ENCODE data around the gene SET. TPM values are rescaled to one million over a fixed set of nuclear protein-coding genes. Genes with fewer than 3 reads are reported as not detected.
A peak's percentile ranks its signal among the peaks of the same experiment; 100 is the strongest.
"Not testable (repeated sequence)": the region's sequence is repeated elsewhere in the genome, so short reads cannot be mapped to it uniquely, and the experiment has no call there.

The SET gene
- total RNA-seq, 2 donors from 2014 or later = 189 to 240 TPM

- peak; percentile 91 for DNase-seq (ENCODE audit: low spot score)
- intact Hi-C loops (cut with DNase I) = no loop called here
These were observed 4.5 kb upstream of the SET start for GRCh38 chr9:128684325-128685199.

GRCh38 chr9:128685636-128686489 is 3.2 kb upstream of the SET start:
- intact Hi-C loops (cut with DNase I) = no loop called here
- peak; percentile 50 for DNase-seq (ENCODE audit: low spot score)

GRCh38 chr9:128687453-128687852 is 1.6 kb upstream of the SET start:
- intact Hi-C loops (cut with DNase I) = no loop called here
- no peak for DNase-seq (ENCODE audit: low spot score)

- no peak for DNase-seq (ENCODE audit: low spot score)
- intact Hi-C loops (cut with DNase I) = no loop called here
These were observed 312 bp downstream of the SET start for GRCh38 chr9:128689293-128689774.

DNA sequence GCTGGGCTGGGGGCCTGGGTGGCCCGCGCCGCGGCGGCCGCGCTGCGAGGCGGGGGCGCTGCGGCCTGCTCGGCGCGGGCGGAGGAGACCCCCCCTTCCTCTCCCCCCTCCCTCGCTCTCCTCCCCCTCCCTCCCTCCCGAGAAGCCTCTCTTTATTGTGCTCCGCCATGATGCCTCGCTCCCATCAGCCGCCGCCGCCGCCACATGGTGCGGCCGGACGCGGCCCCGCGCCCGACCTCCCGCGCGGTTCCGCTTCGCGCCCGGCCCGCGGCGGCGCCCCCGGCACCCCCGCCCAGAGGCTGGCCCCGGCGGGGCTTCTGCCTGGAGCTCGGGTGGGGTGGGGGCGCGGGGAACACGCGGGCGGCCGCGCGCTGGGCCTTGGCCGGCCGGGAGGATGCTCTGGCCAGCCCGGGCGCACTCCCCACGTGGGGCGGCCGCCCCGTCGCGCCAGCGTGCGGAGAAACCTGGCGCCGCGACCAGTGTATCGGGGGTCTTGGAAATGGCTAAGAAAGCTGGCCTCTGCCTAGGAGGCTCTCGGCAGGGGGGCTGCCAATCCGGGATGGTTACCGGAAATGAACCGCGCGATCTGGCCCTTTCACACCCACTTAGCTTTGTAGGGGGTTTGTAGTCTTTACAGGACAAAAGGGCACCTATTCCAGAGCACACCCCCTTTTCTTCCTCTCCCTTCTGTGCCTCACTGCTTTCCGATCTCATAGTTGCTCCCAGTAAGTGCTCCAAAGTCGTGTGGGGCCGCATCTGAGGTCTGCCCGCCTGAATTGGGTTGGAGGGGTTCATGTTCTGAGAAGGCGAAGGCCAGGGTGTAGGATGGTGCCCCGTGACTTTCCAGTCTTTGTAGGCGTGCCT is 1.0 kb downstream of the SET start:
- intact Hi-C loops (cut with DNase I) = no loop called here
- DNase-seq (ENCODE audit: low spot score) = peak; percentile 79

- intact Hi-C loops (cut with DNase I) = no loop called here
These were observed 1.6 kb downstream of the SET start for GRCh38 chr9:128690684-128691034.

DNA sequence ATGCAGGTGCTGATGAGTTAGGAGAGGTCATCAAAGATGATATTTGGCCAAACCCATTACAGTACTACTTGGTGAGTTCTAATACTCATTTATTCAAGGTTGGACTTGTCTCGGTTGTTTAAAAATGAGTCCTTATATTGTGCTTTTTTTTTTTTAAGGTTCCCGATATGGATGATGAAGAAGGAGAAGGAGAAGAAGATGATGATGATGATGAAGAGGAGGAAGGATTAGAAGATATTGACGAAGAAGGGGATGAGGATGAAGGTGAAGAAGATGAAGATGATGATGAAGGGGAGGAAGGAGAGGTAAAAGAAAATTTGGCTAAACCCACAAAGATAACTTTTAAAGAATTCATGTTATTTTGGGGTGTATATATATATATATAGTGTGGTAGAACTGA is 4.7 kb downstream of the SET start:
- intact Hi-C loops (cut with DNase I) = not testable (repeated sequence)

More at GRCh38 chr9:128690684-128691034, 1.6 kb downstream of the SET start:
- DNase-seq (ENCODE audit: low spot score) = no peak

GRCh38 chr9:128694344-128694743 is 5.3 kb downstream of the SET start:
- intact Hi-C loops (cut with DNase I) = no loop called here
- DNase-seq (ENCODE audit: low spot score) = no peak

More for the DNA sequence above, 4.7 kb downstream of the SET start:
- not testable (repeated sequence) for DNase-seq (ENCODE audit: low spot score)

- peak; percentile 5 for DNase-seq (ENCODE audit: low spot score)
- intact Hi-C loops (cut with DNase I) = no loop called here
These were observed 8.1 kb downstream of the SET start for GRCh38 chr9:128696923-128697707.

GRCh38 chr9:128699096-128699795 is 10.2 kb downstream of the SET start:
- peak; percentile 11 for DNase-seq (ENCODE audit: low spot score)

DNA sequence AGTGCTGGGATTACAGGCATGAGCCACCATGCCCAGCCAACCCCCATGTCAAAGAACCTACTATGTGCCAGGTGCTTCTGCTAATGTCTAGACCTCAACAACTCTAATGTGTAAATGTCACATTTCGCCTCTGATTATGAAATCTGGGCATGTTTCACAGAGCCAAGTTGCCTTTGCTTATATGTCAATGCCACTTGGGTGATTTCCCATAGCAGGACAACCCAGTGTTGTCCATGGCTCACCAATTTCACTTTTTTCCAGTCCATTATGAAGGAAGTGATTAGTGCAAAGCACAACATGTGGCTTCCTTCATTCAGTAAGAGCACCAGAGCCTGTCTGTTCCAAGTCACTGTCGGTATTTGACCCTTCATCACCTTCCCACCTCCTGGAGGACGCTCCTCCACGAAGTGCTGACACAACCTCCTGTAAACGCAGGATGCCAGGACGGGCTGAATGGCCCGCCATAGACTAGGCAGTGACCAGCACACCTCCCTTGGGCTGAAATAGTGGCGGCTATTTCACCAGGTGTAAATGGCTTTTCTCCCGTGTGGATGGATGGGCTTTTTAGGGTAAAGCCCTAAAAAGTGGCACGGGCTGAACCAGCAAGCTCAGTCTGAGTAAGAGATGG is 12.3 kb downstream of the SET start:
- intact Hi-C loops (cut with DNase I) = loop anchor here in 1 of 2 donors (10.0 kb wide), 1 partner anchor 47 kb away; the partner anchor contains the start of gene DYNC2I2
- peak; percentile 55 for DNase-seq (ENCODE audit: low spot score)

More at GRCh38 chr9:128699096-128699795, 10.2 kb downstream of the SET start:
- intact Hi-C loops (cut with DNase I) = not testable (repeated sequence)

- DNase-seq (ENCODE audit: low spot score) = peak; percentile 95
- intact Hi-C loops (cut with DNase I) = loop anchor here in 1 of 2 donors (10.0 kb wide), 1 partner anchor 48 kb away; the partner anchor contains the start of gene DYNC2I2
These were observed 13.5 kb downstream of the SET start, which contains the start of gene PKN3 for GRCh38 chr9:128702445-128702948. Gene PKN3 (plus strand): TSS chr9:128702503. CDS start chr9:128702916, 413 bp downstream.

GRCh38 chr9:128702949-128703615 is 14.1 kb downstream of the SET start:
- intact Hi-C loops (cut with DNase I) = loop anchor here in 1 of 2 donors (10.0 kb wide), 1 partner anchor 48 kb away; the partner anchor contains the start of gene DYNC2I2
- peak; percentile 84 for DNase-seq (ENCODE audit: low spot score)

- intact Hi-C loops (cut with DNase I) = loop anchor here in 1 of 2 donors (10.0 kb wide), 1 partner anchor 49 kb away; the partner anchor contains the start of gene DYNC2I2
- DNase-seq (ENCODE audit: low spot score) = peak; percentile 86
These were observed 14.8 kb downstream of the SET start for GRCh38 chr9:128703616-128704355.

DNA sequence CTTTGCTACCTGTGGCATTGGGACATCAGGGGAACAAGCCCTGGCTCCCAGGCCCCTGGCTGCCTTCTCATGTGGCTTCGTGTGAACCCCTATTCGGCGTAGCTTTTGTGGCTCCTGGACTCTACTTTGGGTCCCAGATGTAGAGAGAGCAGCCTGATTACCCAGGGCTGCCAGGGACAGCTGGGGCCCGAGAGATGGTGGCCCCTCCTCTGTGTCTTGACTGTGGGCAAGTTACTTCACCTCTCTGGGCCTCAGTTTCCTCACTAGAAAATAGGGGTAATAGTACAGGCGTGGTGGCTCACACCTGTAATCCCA is 15.3 kb downstream of the SET start:
- no peak for DNase-seq (ENCODE audit: low spot score)
- intact Hi-C loops (cut with DNase I) = loop anchor here in 1 of 2 donors (10.0 kb wide), 1 partner anchor 50 kb away; the partner anchor contains the start of gene DYNC2I2

Measured in posterior vena cava (tissue), 2 donors.